GM12872 (cell line): ENCODE measurements around the gene TET2.

Source experiments
- TF ChIP-seq, protein P1 (sequence below): IDR thresholded peaks from 3 replicates; pipeline ENCODE4 v1.5.1; 2011; ENCODE audit warnings: low read depth, mild to moderate bottlenecking, low read length, moderate library complexity; ENCODE audit not compliant: insufficient read depth

The TET2 gene

GRCh38 chr4:105146276-105147015, at the start of gene TET2:
Gene TET2, plus strand, starts transcription at chr4:105146876. Its CDS starts 87,067 bp downstream, at chr4:105233943.
- TF ChIP-seq, protein P1, sequence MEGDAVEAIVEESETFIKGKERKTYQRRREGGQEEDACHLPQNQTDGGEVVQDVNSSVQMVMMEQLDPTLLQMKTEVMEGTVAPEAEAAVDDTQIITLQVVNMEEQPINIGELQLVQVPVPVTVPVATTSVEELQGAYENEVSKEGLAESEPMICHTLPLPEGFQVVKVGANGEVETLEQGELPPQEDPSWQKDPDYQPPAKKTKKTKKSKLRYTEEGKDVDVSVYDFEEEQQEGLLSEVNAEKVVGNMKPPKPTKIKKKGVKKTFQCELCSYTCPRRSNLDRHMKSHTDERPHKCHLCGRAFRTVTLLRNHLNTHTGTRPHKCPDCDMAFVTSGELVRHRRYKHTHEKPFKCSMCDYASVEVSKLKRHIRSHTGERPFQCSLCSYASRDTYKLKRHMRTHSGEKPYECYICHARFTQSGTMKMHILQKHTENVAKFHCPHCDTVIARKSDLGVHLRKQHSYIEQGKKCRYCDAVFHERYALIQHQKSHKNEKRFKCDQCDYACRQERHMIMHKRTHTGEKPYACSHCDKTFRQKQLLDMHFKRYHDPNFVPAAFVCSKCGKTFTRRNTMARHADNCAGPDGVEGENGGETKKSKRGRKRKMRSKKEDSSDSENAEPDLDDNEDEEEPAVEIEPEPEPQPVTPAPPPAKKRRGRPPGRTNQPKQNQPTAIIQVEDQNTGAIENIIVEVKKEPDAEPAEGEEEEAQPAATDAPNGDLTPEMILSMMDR = no peak

- TF ChIP-seq, protein P1 = no peak
Observed at GRCh38 chr4:105102016-105102415, 44.7 kb upstream of the TET2 start.

DNA sequence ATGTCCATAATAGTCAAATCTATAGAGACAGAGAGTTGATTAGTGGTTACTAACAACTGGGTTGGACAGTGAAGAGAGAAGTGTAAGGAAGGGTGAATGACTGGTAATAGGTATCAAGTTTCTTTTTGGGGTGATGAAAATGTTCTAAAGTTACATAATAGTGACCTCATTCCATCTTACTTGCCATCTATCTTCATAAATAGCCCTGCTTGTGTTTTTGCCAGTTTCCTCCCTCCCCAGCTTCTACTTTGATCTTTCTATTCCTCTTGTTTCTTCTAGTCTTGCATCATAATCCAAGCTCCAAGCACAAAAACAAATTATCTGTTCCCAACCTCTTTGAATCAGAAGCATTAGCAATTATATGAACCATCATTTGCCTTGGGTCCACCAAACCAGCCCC, 40.2 kb upstream of the TET2 start:
- TF ChIP-seq, protein P1 = no peak

DNA sequence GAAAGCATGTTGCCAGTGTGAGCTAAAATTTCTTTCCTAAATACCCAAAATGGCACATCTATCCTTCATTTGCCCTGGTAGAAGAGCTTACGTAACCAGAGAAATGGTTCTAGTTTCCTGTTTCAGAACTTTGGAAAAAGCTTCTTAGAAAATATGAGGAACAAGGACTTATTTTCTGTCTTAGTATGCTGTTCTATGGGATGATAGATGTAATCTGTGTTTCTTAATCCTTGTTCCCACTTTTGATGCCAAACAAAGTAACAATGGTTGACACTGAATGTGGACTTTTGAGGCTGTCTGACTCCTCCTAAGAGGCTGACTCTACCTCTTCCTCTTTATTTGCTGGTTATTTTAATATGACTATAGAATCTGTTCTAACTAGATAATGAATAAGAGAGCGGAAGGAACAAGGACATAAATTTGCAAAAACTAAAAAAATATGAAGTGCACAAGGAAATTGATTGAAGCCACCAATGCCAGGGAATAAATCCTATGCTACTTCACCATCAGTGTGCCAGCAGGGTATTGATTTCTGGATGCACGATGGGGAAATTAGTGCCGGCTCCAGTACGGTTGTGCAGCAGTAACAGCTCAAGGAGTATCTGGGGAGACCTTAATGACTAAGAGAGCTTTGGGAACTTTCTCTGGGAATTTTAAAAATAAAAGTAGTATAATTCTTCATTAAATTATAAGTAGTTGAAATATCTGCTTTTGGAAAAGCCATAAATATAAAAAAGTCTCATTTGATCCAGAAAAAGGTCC, 39.4 kb upstream of the TET2 start:
- TF ChIP-seq, protein P1 = no peak

GRCh38 chr4:105108971-105109370, 37.7 kb upstream of the TET2 start:
- TF ChIP-seq, protein P1 = no peak

DNA sequence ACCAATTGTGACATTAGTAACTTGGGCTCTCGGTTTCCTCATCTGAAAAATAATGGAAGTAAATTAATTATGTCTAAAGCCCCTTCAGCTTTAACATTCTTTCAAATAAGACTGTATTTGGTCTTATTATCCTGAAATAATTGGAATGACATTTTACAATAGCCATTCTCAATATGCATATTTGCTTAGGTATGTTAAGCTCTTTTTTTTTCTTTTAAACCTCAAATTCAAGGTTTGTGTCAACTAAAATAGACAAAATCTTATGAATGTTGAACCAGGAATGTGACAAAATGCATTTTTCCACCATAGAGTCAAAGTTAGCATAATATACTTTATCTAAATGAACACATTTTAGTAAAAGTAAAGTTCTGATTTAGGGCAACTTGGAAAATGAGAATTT, 34.4 kb upstream of the TET2 start:
- TF ChIP-seq, protein P1 = no peak

- TF ChIP-seq, protein P1 = no peak
Observed at GRCh38 chr4:105113800-105114199, 32.9 kb upstream of the TET2 start.
